GM10248 (cell line): ENCODE measurements around the gene HPN.

Source experiments
- CTCF ChIA-PET: fragments of 300-600 bp; sonication (Branson Sonifier 250); formaldehyde crosslinking; extraction: SDS; loops from one replicate; lab custom pipeline; 2021; ENCODE audit warnings: antibody characterized with exemption; lab: Yijun Ruan, JAX
- POLR2A ChIA-PET: fragments of 350-650 bp; sonication (Branson Sonifier 250); formaldehyde crosslinking; extraction: SDS; loops from one replicate; lab custom pipeline; 2020; ENCODE audit warnings: antibody characterized with exemption; lab: Yijun Ruan, JAX
- DNase-seq: peaks from one replicate; pipeline ENCODE4 v3.0.0; 2012; ENCODE audit errors: extremely low spot score
- TF ChIP-seq, protein P1 (sequence below): IDR thresholded peaks from 2 replicates; pipeline ENCODE4 v1.5.1; 2012; ENCODE audit warnings: mild to moderate bottlenecking, low read depth; ENCODE audit errors: extremely low read depth, missing control alignments, control extremely low read depth

HPN gene

DNA sequence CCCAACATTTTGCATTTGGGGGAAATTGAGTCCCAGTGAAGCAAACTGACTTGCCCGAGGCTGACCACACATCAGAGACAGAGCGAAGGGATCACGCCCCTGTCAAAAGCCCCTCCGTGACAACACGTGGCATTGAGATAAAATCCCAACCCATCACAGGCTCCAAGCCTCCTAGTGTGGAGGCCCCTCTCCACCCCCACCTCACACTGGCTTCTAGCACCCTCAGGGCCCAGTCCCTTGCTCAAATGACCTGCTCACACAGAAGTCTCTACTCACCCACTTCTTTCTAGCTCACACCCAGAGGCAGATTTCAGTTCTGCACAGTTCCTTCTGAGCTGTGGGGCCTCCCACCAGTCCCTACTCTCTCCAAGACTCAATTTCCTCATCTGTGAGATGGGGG lies 10.3 kb downstream of the HPN start:
- DNase-seq, result no peak
- POLR2A ChIA-PET, result no interaction called here
- CTCF ChIA-PET, result interaction anchor here (1.3 to 3.4 kb wide), 3 partner anchors 15 to 84 kb away, joined by 3 to 13 read pairs (median 4); partner anchors contain the start of gene LGI4
- TF ChIP-seq, protein P1, sequence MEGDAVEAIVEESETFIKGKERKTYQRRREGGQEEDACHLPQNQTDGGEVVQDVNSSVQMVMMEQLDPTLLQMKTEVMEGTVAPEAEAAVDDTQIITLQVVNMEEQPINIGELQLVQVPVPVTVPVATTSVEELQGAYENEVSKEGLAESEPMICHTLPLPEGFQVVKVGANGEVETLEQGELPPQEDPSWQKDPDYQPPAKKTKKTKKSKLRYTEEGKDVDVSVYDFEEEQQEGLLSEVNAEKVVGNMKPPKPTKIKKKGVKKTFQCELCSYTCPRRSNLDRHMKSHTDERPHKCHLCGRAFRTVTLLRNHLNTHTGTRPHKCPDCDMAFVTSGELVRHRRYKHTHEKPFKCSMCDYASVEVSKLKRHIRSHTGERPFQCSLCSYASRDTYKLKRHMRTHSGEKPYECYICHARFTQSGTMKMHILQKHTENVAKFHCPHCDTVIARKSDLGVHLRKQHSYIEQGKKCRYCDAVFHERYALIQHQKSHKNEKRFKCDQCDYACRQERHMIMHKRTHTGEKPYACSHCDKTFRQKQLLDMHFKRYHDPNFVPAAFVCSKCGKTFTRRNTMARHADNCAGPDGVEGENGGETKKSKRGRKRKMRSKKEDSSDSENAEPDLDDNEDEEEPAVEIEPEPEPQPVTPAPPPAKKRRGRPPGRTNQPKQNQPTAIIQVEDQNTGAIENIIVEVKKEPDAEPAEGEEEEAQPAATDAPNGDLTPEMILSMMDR, result no peak

DNA sequence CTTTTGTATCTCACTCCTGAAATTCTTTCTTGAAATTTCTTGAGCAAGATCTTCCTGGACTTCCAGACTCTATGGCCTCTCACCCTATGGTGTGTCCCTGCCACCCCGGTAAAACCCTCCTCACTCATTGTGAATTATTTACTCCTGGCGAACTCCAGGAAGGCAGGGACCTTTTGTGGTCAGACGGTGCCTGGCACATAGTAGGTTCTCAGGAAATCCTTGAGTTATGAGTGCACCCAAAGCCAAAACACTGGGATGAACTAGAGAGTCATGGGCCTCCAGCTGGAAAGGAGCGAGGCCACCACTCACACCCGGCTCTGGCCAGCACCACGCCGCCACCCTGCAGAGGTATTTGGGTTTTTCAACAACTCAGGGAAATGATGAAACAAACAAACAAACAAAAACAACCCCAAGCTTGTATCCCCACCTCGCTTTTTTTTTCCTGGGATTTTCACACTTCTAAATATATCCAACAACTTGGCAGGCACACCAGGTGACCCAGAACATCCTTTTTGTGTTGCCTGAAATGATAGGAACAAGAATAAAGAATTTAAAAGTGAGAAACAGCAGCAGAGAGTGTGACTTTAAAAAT lies 11.2 kb downstream of the HPN start:
- ChIA-PET CTCF (interaction anchor here (1.4 to 1.8 kb wide), 4 partner anchors 8 to 83 kb away, joined by 4 to 8 read pairs (median 4); partner anchors contain the start of gene LGI4), POLR2A (no interaction called here)
- TF ChIP-seq, protein P1, result no peak
- DNase-seq, result no peak

DNA sequence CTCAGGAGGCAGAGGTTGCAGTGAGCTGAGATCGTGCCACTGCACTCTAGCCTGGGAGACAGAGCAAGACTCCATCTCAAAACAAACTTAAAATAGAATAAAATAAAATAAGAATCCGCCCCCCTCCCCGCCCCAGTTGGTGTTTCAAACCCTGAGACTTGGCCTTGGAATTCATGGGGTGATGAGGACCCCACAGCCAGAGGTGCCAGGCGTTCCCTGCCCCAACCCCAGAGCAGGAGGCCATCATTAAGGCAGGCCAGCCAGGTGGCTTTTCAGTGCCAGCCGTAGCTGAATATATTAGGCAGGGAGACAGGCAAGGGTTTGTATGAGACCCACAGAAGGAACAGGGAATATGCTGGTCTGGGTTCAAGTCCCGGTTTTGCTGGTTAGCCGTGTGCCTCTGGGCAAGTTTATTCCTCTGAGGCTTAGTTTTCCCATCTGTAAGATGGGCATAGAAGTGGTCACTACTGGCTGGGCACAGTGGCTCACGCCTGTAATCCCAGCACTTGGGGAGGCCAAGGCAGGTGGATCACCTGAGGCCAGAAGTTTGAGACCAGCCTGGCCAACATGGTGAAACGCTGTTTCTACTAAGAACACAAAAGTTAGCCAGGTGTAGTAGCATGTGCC lies 12.3 kb downstream of the HPN start:
- POLR2A ChIA-PET, result no interaction called here
- CTCF ChIA-PET, result interaction anchor here (1.4 to 1.8 kb wide), 4 partner anchors 9 to 84 kb away, joined by 3 to 8 read pairs (median 4); no protein-coding TSS in a partner anchor
- no peak for DNase-seq
- TF ChIP-seq, protein P1, result no peak

DNA sequence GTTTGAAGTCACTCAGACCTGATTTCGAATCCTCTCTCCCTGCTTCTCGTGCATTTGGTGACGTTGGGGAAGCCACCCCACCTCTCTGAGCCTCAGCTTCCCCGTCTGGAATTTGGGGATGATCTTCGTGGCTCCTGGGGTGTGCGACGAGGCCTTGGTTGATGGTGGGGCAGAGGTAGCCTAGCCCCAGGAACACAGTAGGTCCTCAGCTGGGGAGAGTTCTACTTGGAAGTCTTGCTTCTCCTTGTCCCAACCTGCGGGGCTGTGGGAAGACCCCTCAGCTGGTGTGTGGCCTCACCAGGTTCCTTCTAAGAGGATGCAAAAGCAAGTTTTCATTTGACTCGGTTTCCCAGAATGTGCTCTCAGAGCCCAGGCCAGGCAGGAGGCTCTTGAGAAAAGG lies 13.1 kb downstream of the HPN start:
- ChIA-PET CTCF (interaction anchor here (1.2 to 3.3 kb wide), 7 partner anchors 9 to 83 kb away, joined by 3 to 24 read pairs (median 5); partner anchors contain the start of gene LGI4), POLR2A (interaction anchor here (0.8 kb wide), 1 partner anchor 44 kb away, joined by 3 read pairs; no protein-coding TSS in a partner anchor)
- DNase-seq, result no peak
- TF ChIP-seq, protein P1, result no peak

DNA sequence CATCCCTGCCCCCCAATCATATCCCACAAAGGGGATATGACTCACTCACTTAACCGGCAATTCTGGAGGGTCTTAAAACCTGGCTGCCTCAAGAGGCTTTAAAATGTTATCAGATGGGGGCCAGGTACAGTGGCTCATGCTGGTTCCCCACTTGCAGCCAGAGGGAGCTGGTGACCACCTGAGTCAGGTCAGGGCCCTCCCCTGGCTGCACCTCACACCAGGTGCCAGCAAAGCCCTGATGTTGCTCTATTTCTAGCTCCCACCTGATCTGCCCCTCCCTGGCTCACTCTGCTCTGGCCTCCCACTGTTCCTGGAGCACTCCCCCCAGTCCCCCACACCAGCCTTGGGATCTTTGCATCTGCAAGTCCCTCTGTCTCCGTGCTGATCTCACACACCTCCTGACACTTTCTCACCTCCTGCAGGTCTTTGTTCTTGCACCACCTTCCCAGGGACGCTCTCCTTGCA lies 14.2 kb downstream of the HPN start:
- ChIA-PET CTCF (interaction anchor here (1.0 to 3.3 kb wide), 9 partner anchors 9 to 175 kb away, joined by 3 to 24 read pairs (median 5); partner anchors contain the start of genes FXYD3 and LGI4), POLR2A (interaction anchor here (0.6 kb wide), 1 partner anchor 776 kb away, joined by 3 read pairs; no protein-coding TSS in a partner anchor)
- TF ChIP-seq, protein P1, result peak; percentile 48
- DNase-seq, result no peak

DNA sequence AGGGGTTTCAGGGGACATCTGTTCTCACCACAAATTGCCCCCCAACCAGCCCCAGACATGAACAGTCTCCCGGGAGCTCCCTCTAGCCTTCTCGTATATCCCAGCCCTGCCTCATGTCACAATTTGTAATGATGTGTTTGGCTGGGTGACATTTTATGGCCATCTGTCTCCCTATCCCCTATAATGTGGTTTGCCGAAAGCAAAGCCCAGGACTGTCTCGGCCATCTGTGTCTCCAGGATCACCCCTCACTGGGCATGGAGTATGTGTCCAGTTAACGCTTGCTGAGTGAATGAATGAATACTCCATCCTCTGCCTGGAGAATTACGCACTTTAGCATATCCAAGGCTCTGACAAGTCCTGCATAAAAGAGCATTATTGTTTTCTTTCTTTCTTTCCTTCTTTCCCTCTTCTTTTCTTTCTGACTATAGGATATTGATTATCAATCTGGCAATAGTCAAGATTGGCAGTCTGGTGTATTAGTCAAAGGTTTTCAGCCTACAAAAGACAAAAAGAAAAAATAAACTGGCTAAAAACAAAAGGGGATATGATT lies 15.1 kb downstream of the HPN start:
- ChIA-PET CTCF (interaction anchor here (1.0 to 3.3 kb wide), 5 partner anchors 10 to 176 kb away, joined by 3 to 24 read pairs (median 6); no protein-coding TSS in a partner anchor), POLR2A (no interaction called here)
- TF ChIP-seq, protein P1, result no peak
- no peak for DNase-seq
